A673 (cell line): ENCODE data around the gene SIM2. TPM values are rescaled to one million over a fixed set of nuclear protein-coding genes. Genes with fewer than 3 reads are reported as not detected.

Experiments used
- BruUV-seq: library from RNA; stranded (reverse); fragments of 400-500 nt; replicated peaks from 2 replicates; lab custom pipeline; 2021; lab: Mats Ljungman, UMichigan
- CTCF ChIA-PET: fragments of 300-600 bp; sonication (Branson Sonifier 250); formaldehyde crosslinking; loops from one replicate; lab custom pipeline; 2022; ENCODE audit warnings: antibody characterized with exemption; lab: Charles Lee
- POLR2A ChIA-PET: fragments of 300-600 bp; sonication (Branson Sonifier 250); formaldehyde crosslinking; loops from one replicate; lab custom pipeline; 2022; ENCODE audit warnings: antibody characterized with exemption; ENCODE audit not compliant: low non-redundant PET; lab: Charles Lee
- DNase-seq: peaks from one replicate; pipeline ENCODE4 v3.0.0-alpha.2; 2015; ENCODE audit warnings: low spot score
- H3K27ac ChIP-seq: fragments of 200-600 bp; sonication (generic); 2 replicates; pipeline ENCODE4 v1.5.1; 2016; ENCODE audit warnings: mixed run types, low read depth, mild to moderate bottlenecking, mixed read lengths, antibody characterized with exemption, low read length; ENCODE audit not compliant: poor library complexity, severe bottlenecking
- H3K27me3 ChIP-seq: fragments of 200-600 bp; sonication (generic); replicated peaks from 2 replicates; pipeline ENCODE4 v1.6.1; 2017; ENCODE audit warnings: mixed run types, low read depth, mild to moderate bottlenecking, mixed read lengths, antibody characterized with exemption, low read length; ENCODE audit not compliant: insufficient read depth, poor library complexity
- H3K36me3 ChIP-seq: fragments of 200-600 bp; sonication (generic); 2 replicates; pipeline ENCODE4 v1.6.1; 2016; ENCODE audit warnings: mixed run types, mild to moderate bottlenecking, mixed read lengths, antibody characterized with exemption, low read length; ENCODE audit not compliant: insufficient read depth, poor library complexity, severe bottlenecking
- H3K4me1 ChIP-seq: fragments of 200-600 bp; sonication (generic); 2 replicates; pipeline ENCODE4 v1.6.1; 2017; ENCODE audit warnings: mixed run types, mild to moderate bottlenecking, mixed read lengths, antibody characterized with exemption, low read length; ENCODE audit not compliant: insufficient read depth, poor library complexity, severe bottlenecking
- H3K4me3 ChIP-seq: fragments of 200-600 bp; sonication (generic); 2 replicates; pipeline ENCODE4 v1.5.1; 2016; ENCODE audit warnings: low read depth, mixed run types, mild to moderate bottlenecking, mixed read lengths, low read length; ENCODE audit not compliant: poor library complexity, severe bottlenecking
- H3K9me3 ChIP-seq: fragments of 200-600 bp; sonication (generic); 2 replicates; pipeline ENCODE4 v1.6.1; 2016; ENCODE audit warnings: mixed run types, low read depth, mild to moderate bottlenecking, mixed read lengths, antibody characterized with exemption, low read length; ENCODE audit not compliant: poor library complexity, severe bottlenecking
- CTCF ChIP-seq: fragments of 300-800, 200-600 bp; sonication (generic); conservative IDR thresholded peaks from 2 replicates; pipeline ENCODE4 v1.5.1; 2017; ENCODE audit warnings: low read depth, mild to moderate bottlenecking, antibody characterized with exemption, low read length, moderate library complexity, mixed read lengths
- EZH2 ChIP-seq: fragments of 200-600 bp; sonication (generic); IDR thresholded peaks from 2 replicates; pipeline ENCODE4 v1.6.1; 2017; ENCODE audit warnings: borderline replicate concordance, low read depth, mild to moderate bottlenecking, mixed read lengths, antibody characterized with exemption, low read length; ENCODE audit not compliant: poor library complexity, severe bottlenecking
- intact Hi-C: fragments of 100-400 bp; cut with micrococcal nuclease; formaldehyde crosslinking; loops from one replicate; pipeline ENCODE4 v1.10.0; 2022; ENCODE audit not compliant: unreplicated experiment
- total RNA-seq: library from RNA; stranded (reverse); gene quantifications from 2 replicates; pipeline ENCODE4 v1.2.3, GENCODE V29; 2021

Gene SIM2
- total RNA-seq, 1 experiment from 2014 or later: 42.7 TPM

DNA sequence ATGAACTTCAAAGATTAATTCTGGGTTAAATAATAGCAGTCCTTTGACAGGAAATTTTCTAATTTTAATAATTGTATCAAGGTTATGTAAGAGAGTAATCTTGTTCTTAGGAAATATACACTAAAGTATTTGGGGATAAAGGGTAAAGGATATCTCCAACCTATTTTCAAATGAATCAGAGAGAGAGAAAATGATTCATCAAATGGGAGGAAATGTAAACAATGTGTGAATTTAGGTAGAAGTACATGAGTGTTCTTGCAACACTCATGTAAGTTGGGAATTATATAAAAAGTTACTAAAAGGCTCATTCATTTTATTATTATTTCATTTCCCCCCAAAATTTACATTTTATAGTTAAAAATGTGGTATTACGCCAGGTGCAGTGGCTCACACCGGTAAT, 20.4 kb upstream of the SIM2 start:
- H3K9me3 ChIP-seq: peaks cover 15% of the 10 kb centered on the region
- no peak overlapping the region for H3K4me3 ChIP-seq
- no TSS peak for BruUV-seq
- H3K4me1 ChIP-seq: peaks cover 9% of the 10 kb centered on the region
- intact Hi-C loops: no loop called here
- no peaks in the 10 kb centered on the region for H3K27me3 ChIP-seq
- no peak overlapping the region for H3K27ac ChIP-seq
- TF ChIP-seq CTCF: no peak
- ChIA-PET CTCF (no interaction called here), POLR2A (no interaction called here)
- DNase-seq: no peak
- H3K36me3 ChIP-seq: no peaks in the 10 kb centered on the region

DNA sequence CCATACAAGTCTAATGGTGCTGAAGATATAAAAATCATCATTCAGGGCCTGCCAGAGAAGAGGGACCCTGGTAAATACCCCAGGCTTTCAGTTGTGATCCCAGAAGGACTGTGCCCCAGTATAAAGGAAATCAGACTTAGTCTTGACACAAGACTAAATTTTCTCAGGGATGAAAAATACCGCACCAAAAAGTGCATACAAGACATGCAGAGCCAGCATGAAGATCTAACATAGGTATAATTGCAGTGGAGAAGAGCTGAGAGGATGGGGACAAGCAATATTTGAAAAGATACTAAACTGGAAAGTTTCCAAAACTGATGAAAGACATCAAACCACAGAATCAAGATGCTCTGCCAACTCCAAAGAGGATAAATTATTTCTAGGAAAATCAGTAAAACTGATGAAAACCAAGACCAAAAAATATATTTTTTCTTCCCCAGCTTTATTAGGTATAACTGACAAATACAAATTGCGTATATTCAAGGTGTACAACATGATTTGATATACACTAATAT, 17.7 kb upstream of the SIM2 start:
- no peak overlapping the region for H3K4me3 ChIP-seq
- H3K9me3 ChIP-seq: peaks cover 15% of the 10 kb centered on the region
- no TSS peak for BruUV-seq
- intact Hi-C loops: no loop called here
- TF ChIP-seq CTCF: no peak
- TF ChIP-seq EZH2: no peak
- CTCF ChIA-PET: no interaction called here
- H3K4me1 ChIP-seq: peaks cover 6% of the 10 kb centered on the region
- POLR2A ChIA-PET: no interaction called here
- H3K27me3 ChIP-seq: no peaks in the 10 kb centered on the region
- no peak for DNase-seq
- no peak overlapping the region for H3K27ac ChIP-seq
- no peaks in the 10 kb centered on the region for H3K36me3 ChIP-seq

DNA sequence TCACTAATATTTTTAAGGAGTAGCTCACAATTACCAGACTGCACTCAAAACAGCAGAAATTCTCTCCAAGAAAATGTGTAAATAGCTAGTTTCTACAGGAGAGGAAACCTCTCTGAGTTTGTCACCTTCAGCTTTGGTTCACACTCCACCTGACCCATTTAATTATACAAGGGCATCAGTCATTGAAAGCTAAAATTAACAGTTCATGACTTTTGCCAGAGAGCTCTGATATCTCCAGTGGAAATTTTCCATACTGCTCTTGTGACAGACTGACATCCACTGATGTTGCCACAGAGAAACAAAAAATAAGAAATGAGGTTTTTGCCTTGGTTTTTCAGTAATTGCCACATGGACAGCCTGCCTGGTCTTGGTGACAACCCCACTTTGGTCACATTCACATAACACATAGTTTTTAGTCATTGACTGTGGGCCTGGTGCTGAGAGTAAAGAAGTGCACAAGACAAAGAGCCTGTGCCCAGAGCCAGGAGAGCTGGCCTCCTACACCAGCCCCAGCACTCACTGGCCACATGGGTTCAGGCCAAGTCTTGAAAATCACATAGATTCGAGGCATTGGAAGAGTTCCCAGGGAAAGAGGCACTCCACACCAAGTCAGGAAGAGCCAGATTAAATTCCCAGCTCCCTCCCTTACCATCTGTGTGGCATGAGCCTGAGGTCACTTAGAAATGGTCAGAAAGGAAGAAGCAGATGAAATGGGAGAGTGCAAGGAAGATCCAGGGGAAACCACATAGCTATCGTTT, 13.8 kb upstream of the SIM2 start:
- intact Hi-C loops: no loop called here
- no peak for TF ChIP-seq EZH2
- no peak for TF ChIP-seq CTCF
- no peaks in the 10 kb centered on the region for H3K36me3 ChIP-seq
- H3K4me1 ChIP-seq: no peaks in the 10 kb centered on the region
- H3K27ac ChIP-seq: no peak overlapping the region
- H3K4me3 ChIP-seq: no peak overlapping the region
- CTCF ChIA-PET: no interaction called here
- POLR2A ChIA-PET: no interaction called here
- no peak for DNase-seq
- H3K9me3 ChIP-seq: peaks cover 15% of the 10 kb centered on the region
- no peaks in the 10 kb centered on the region for H3K27me3 ChIP-seq
- no TSS peak for BruUV-seq
